ENCODE results near the gene ABCF3.
"Not testable (repeated sequence)": the region's sequence is repeated elsewhere in the genome, so short reads cannot be mapped to it uniquely, and the experiment has no call there.

Gene ABCF3

DNA sequence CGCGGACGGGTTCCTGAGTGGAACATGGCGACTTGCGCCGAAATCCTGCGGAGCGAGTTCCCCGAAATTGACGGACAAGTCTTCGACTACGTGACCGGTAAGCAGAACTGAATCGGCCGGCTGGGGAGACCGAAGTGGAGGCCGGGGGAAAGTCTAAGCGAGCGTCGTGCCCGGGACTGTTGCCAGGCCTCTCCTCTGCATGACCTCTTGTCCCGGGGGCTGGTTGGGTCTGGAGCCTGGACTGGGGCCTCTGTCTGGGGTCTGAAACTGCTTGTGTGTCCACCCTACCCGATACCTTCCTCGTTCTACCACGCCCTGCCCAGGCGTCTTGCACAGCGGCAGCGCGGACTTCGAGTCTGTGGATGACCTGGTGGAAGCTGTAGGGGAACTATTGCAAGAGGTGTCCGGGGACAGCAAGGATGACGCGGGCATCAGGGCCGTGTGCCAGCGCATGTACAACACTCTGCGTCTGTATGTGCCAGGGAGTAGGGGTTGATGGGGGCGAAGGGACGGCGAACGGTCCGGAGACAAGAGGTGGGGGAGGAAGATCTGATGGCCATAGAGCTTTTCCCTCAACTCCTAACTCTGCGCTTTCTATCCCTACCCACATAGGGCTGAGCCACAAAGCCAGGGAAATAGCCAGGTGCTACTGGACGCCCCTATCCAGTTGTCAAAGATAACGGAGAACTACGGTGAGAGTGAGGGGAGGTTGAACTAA, at the start of gene ABCF3:
ABCF3 (plus strand) TSS at position 16 of the 718 bp plus-strand sequence; CDS start at position 25, 9 bp downstream.
- DNase-seq (ENCODE audit: low read depth in 1 of 2, low spot score in 1 of 2): no peak

- no peak for DNase-seq (ENCODE audit: low read depth in 1 of 2, low spot score in 1 of 2)
Observed at GRCh38 chr3:184140436-184140835, 45.6 kb upstream of the ABCF3 start.

GRCh38 chr3:184142199-184142598, 43.8 kb upstream of the ABCF3 start:
- no peak for DNase-seq (ENCODE audit: low read depth in 1 of 2, low spot score in 1 of 2)

DNA sequence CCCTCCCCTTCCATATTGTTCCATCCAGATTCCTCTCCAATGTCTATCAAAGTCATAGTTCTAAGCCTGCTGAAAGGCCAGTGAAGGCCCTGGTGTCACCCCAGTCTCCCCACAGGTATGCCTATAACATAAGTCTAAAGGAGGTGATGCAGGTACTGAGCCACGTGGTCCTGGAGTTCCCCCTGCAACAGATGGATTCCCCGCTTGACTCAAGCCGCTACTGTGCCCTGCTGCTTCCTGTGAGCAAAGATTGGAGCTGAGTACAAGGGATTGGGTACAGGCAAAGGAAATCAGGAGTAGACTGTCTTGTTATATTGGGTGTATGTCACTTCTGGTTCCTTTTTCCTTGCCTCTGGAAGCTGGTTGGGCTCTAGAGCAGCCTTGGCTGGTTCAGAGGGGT, 42.7 kb upstream of the ABCF3 start:
- DNase-seq (ENCODE audit: low read depth in 1 of 2, low spot score in 1 of 2): no peak

GRCh38 chr3:184144505-184144904, 41.5 kb upstream of the ABCF3 start:
- no peak for DNase-seq (ENCODE audit: low read depth in 1 of 2, low spot score in 1 of 2)

DNA sequence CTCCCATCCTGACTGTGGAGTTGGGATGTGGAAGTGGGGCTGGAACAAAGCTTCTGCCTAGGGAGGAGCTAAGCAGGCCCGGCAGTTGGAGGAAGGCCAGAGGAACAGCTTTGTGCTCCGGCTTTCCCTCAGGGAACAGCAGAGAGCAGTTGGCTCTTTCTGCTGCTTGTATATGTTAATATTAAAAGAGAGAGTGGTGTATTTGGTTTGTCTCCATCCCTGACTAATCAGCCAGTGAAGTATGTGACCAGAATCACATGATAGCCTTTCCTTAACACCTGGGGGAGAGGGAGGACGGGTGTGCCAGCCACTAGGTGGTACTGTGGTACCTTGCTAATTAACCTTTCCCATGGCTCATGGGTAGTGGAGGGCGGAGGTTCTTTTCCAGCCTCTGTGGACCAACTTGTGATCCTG, 40.9 kb upstream of the ABCF3 start:
- no peak for DNase-seq (ENCODE audit: low read depth in 1 of 2, low spot score in 1 of 2)

GRCh38 chr3:184145751-184146270, 40.2 kb upstream of the ABCF3 start:
- no peak for DNase-seq (ENCODE audit: low read depth in 1 of 2, low spot score in 1 of 2)

DNA sequence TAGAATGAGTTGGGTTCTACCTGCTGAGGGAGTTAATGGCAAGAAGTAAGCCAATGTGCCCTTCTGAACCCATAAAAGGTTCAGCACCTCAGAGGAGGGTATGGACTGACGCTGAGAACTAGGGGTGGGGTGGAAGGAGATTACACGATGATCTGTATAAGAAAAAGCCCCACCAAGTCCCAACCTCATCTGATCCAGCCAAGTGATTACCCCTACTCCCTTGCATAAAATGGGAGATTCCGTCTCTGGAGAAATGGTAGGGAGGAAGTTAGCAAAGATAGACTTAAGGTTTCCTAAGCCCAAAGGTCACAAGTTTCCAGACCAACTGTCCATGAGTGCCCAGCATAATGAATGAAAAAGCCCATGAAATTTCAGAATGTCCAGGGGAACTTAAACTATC, 37.9 kb upstream of the ABCF3 start:
- no peak for DNase-seq (ENCODE audit: low read depth in 1 of 2, low spot score in 1 of 2)

DNA sequence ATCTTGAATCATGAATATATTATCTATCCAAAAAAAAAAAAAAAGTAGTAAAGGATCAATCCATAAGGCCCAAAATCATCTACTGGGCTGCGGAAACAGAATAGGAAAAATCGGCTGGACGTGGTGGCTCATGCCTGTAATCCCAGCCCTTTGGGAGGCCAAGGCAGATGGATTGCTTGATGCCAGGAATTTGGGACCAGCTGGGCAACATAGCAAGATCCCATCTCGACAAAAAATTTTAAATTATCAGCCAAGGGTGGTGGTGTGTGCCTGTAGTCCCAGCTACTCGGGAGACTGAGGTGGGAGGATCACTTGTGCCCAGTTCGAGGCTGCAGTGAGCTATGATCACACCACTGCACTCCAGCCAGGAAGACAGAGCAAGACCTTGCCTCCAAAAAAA, 36.9 kb upstream of the ABCF3 start:
- DNase-seq (ENCODE audit: low read depth in 1 of 2, low spot score in 1 of 2): no peak

- not testable (repeated sequence) for DNase-seq (ENCODE audit: low read depth in 1 of 2, low spot score in 1 of 2)
Observed at GRCh38 chr3:184149770-184150169, 36.2 kb upstream of the ABCF3 start.

DNA sequence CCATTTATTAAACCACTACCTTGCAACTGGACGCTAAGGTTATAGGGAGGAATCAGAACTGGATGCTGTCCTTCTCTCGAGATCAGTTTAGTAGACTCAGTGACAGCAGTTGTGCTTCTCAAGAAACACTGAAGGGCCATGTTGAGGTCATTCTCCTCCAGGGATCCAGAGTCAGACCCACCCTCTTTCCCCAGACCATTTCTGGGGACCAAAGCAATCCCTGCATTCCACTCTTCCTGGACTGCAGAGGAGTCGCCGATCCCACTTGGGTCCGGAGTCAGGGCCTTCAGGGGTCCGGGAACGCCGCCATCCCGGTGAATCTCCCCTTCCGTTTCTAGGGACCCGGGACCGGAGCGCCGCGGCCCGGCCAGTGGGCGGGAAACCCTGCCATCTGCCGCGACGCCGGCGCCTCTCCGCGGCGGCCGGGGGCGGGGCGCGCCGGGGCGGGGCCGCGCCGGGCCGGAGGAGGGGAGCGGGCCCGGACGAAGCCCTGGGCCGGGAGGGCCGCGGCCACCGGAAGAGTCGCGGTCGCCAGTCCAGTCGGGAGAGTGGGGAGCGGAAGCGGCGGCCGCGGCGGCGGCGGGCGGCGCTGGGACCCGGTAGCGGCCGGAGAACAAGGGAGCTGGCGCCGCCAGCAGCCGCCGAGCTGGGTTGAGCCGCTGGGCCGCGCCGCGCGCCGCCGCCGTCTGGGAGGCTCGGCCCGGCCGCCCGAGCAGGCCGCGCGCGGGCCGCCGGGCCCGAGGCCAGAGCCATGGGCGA, 30.9 kb upstream of the ABCF3 start, which contains the start of gene DVL3:
DVL3 (plus strand) TSS at position 493 of the 759 bp plus-strand sequence; CDS start at position 752, 259 bp downstream.
- DNase-seq (ENCODE audit: low read depth in 1 of 2, low spot score in 1 of 2): no peak

DNA sequence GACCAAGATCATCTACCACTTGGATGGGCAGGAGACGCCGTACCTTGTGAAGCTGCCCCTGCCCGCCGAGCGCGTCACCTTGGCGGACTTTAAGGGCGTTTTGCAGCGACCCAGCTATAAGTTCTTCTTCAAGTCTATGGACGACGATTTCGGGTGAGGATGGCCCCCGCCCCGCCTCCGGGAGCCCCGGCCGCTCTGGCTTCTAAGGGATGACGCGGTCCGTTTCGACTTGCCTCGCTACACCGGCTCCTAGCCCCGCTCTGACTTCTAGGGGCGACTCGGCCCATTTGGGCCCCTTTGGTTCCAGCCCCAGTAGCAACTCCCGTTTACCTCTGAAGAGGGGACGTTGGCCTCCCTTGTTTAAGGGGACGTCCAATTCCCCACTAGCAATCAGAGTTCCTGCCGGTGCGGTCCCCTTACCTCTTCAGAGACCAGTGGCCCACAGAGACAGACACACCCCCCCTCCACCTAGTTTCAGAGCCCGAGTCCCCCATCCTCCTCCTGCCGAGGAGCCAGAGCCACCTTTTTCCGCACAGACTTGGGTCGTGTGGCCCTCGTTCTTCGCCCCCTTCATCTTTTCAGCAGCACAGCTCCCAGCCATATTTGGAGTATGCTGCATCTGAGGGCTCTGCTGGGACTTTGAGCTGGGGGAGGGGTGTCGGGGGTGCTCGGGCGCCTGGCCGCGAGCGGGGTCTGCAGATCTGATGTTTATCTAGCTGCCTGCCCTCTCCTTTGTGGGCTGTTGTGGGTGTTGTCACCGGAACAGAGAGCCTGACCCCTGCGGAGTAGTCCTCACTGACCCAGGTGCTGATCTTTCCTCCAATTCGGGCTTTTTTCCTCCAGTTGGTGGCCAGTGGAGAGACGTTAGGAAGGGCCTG, 30.1 kb upstream of the ABCF3 start:
- no peak for DNase-seq (ENCODE audit: low read depth in 1 of 2, low spot score in 1 of 2)

DNA sequence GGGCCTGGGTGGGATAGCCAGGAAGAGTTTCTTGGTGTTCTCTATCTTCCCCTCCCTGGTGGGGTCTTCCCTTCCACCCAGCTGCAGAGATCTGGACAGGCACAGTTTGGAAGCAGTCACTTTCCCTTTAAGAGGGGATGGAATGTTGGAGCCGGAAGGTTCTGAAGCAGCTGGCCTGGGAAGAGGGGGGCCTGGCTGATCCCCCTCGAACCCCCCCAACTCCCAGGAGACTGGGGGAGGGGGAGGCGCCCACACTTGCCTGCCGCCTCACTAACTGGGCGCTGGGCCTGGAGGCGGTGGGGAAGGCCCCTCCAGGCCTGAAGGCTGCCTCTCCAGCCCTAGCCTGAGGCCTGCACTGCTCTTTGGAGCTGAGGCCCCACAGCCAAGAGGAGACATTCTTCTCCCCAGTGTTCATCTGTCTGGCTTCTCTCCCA, 29.5 kb upstream of the ABCF3 start:
- DNase-seq (ENCODE audit: low read depth in 1 of 2, low spot score in 1 of 2): no peak

GRCh38 chr3:184157206-184157605, 28.8 kb upstream of the ABCF3 start:
- no peak for DNase-seq (ENCODE audit: low read depth in 1 of 2, low spot score in 1 of 2)

DNA sequence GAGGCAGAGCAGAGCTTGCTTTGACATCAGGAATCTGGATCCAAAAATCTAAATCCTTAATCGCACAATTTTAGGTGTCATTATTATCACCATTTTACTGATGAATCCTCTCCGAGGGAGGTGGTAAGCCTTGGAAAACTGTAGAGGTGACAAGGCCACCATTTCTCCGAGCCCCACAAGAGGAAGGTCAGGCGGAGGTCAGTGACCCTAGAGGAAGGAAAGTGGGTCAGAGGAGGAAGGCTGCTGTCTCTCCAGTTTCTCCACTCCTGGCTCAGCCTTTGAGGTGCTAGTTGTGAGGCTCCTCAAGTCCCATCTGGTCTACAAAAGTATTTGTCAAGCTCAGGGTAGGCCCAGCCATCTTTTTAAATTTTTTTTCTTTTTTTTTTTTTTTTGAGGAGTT, 27.6 kb upstream of the ABCF3 start:
- no peak for DNase-seq (ENCODE audit: low read depth in 1 of 2, low spot score in 1 of 2)

GRCh38 chr3:184160456-184160855, 25.5 kb upstream of the ABCF3 start:
- no peak for DNase-seq (ENCODE audit: low read depth in 1 of 2, low spot score in 1 of 2)

GRCh38 chr3:184162571-184163070, 23.4 kb upstream of the ABCF3 start:
- DNase-seq (ENCODE audit: low read depth in 1 of 2, low spot score in 1 of 2): not testable (repeated sequence)

DNA sequence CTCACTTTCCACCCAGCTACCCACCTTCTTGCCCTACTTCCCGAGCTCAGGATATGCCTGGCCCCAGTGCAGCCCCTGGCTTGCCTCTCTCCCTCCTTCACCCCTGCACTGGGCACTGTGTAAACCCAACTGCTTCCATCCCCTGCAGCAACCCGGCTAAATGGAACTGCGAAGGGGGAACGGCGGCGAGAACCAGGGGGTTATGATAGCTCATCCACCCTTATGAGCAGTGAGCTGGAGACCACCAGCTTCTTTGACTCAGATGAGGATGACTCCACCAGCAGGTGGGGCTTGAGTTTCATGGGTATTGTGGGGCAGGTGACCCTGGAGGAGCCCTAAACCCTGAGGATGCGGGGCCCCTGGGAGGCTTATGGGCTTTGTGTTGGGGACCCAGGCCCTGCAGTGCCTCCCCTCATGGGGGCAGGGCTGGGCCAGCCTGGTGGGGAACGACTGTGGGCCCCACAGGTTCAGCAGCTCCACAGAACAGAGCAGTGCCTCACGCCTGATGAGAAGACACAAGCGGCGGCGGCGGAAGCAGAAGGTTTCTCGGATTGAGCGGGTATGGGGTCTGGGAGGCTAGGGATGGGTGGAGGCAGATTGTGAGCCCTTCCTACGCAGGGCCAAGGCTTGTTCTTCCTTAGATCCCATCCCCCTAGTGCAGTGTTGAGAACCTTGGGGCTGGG, 21.2 kb upstream of the ABCF3 start:
- DNase-seq (ENCODE audit: low read depth in 1 of 2, low spot score in 1 of 2): no peak

GRCh38 chr3:184165543-184165942, 20.5 kb upstream of the ABCF3 start:
- DNase-seq (ENCODE audit: low read depth in 1 of 2, low spot score in 1 of 2): no peak

GRCh38 chr3:184166671-184167070, 19.3 kb upstream of the ABCF3 start:
- DNase-seq (ENCODE audit: low read depth in 1 of 2, low spot score in 1 of 2): no peak

Measured in activated T-helper 1 cell treated with anti-CD3 and anti-CD28 coated beads, Interleukin-2, amount 50 U/mL, for 16 hours (primary cell).